ENCODE data around the gene ITPR1.

- TF ChIP-seq CTCF (conservative IDR thresholded peaks at IDR 0.05; ENCODE audit: low read depth, low read length), result no peak
- TF ChIP-seq EZH2 (IDR thresholded peaks at IDR 0.05; ENCODE audit: low read length, unreplicated experiment), result no peak
- no peak for TF ChIP-seq EZH2phosphoT487 (IDR thresholded peaks at IDR 0.05; ENCODE audit: borderline replicate concordance, low read length)
Measured at GRCh38 chr3:4748127-4748526, 255.0 kb downstream of the ITPR1 start.
